SK-N-SH (cell line): Measurements from ENCODE around the gene PRKD2. TPM values are rescaled to one million over a fixed set of nuclear protein-coding genes. Genes with fewer than 3 reads are reported as not detected.

Experiments used
- CTCF ChIA-PET: fragments of 300-600, 350-600 bp; formaldehyde crosslinking; extraction: SDS; loops from one replicate; lab custom pipeline; 2021; lab: Yijun Ruan, JAX
- POLR2A ChIA-PET: fragments of 350-600 bp; sonication (Branson Sonifier 250); formaldehyde crosslinking; extraction: SDS; loops from one replicate; lab custom pipeline; 2020; ENCODE audit warnings: antibody characterized with exemption, inconsistent platforms; lab: Yijun Ruan, JAX
- DNase-seq: peaks from one replicate; pipeline ENCODE4 v3.0.0; 2012
- H2AFZ ChIP-seq: fragments of 200-600 bp; sonication (generic); 2 replicates; pipeline ENCODE4 v1.8.1; 2016; ENCODE audit warnings: antibody characterized with exemption, mild to moderate bottlenecking, low read depth
- H3F3A ChIP-seq: fragments of 200-600 bp; sonication (generic); replicated peaks from 2 replicates; pipeline ENCODE3; 2016; ENCODE audit warnings: antibody characterized with exemption, mild to moderate bottlenecking; ENCODE audit not compliant: insufficient read depth
- H3K27ac ChIP-seq, 2 experiments: fragments of 200-500 bp in 1 of 2; fragments of 200-600 bp in 1 of 2; sonication (Bioruptor generic) in 1 of 2; sonication (generic), shearing (Covaris generic) in 1 of 2; 2 replicates each; pipeline versions ENCODE4 v1.5.1 to v1.6.1; 2014 to 2016; ENCODE audit warnings: low read depth in 2 of 2, inconsistent platforms in 1 of 2, low read length in 1 of 2, mild to moderate bottlenecking in 1 of 2, mixed read lengths in 1 of 2
- H3K27me3 ChIP-seq: fragments of 200-600 bp; sonication (generic), shearing (Covaris generic); 2 replicates; pipeline ENCODE4 v1.6.1; 2016; ENCODE audit warnings: mixed run types; ENCODE audit not compliant: insufficient read depth
- H3K36me3 ChIP-seq, 2 experiments: fragments of 200-500 bp in 1 of 2; fragments of 200-600 bp in 1 of 2; sonication (Bioruptor generic) in 1 of 2; sonication (generic) in 1 of 2; replicated peaks in 1 of 2; 2 replicates each; pipeline versions ENCODE3 to v1.5.1; 2014 to 2016; ENCODE audit warnings: low read length in 1 of 2, mild to moderate bottlenecking in 1 of 2; ENCODE audit not compliant: insufficient read depth in 2 of 2, control insufficient read depth in 1 of 2
- H3K4me1 ChIP-seq, 2 experiments: fragments of 200-500 bp in 1 of 2; fragments of 200-600 bp in 1 of 2; sonication (Bioruptor generic) in 1 of 2; sonication (generic), shearing (Covaris generic) in 1 of 2; 2 replicates each; pipeline versions ENCODE4 v1.5.1 to v1.6.1; 2014 to 2016; ENCODE audit warnings: low read depth in 1 of 2, low read length in 1 of 2, mixed run types in 1 of 2; ENCODE audit not compliant: insufficient read depth in 2 of 2, control insufficient read depth in 1 of 2
- H3K4me2 ChIP-seq: fragments of 200-600 bp; sonication (generic), shearing (Covaris generic); 2 replicates; pipeline ENCODE4 v1.6.1; 2017; ENCODE audit warnings: mixed run types
- H3K4me3 ChIP-seq, 2 experiments: fragments of 200-500 bp in 1 of 2; fragments of 200-600 bp in 1 of 2; sonication (Bioruptor generic) in 1 of 2; sonication (generic), shearing (Covaris generic) in 1 of 2; 2 replicates each; pipeline versions ENCODE4 v1.5.1 to v1.8.1; 2014 to 2016; ENCODE audit warnings: low read depth in 2 of 2, inconsistent platforms in 1 of 2, low read length in 1 of 2, mild to moderate bottlenecking in 1 of 2, mixed read lengths in 1 of 2, moderate library complexity in 1 of 2
- H3K79me2 ChIP-seq: fragments of 200-600 bp; sonication (generic); 2 replicates; pipeline ENCODE4 v1.8.1; 2017; ENCODE audit warnings: mild to moderate bottlenecking; ENCODE audit not compliant: insufficient read depth
- H3K9ac ChIP-seq: fragments of 200-600 bp; sonication (generic); 2 replicates; pipeline ENCODE4 v1.6.1; 2017; ENCODE audit warnings: mixed run types
- H3K9me2 ChIP-seq: fragments of 200-600 bp; sonication (generic); 2 replicates; pipeline ENCODE4 v1.6.1; 2017; ENCODE audit warnings: mixed run types
- H3K9me3 ChIP-seq: fragments of 200-600 bp; sonication (generic); 2 replicates; pipeline ENCODE4 v1.6.1; 2017; ENCODE audit warnings: mixed run types, mild to moderate bottlenecking, moderate library complexity
- H4K20me1 ChIP-seq: fragments of 200-600 bp; sonication (generic); 2 replicates; pipeline ENCODE4 v1.6.1; 2017; ENCODE audit warnings: mild to moderate bottlenecking, mixed run types; ENCODE audit not compliant: insufficient read depth
- CHD2 ChIP-seq: fragments of 150-350 bp; IDR thresholded peaks from 2 replicates; pipeline ENCODE4 v1.6.1; 2018; ENCODE audit warnings: low read length; ENCODE audit not compliant: partially characterized antibody
- FOXJ3 ChIP-seq: sonication (generic); formaldehyde crosslinking; IDR thresholded peaks from 2 replicates; pipeline ENCODE4 v1.5.1; 2020; ENCODE audit warnings: mild to moderate bottlenecking, missing genetic modification reagents
- JUND ChIP-seq: IDR thresholded peaks from 2 replicates; pipeline ENCODE4 v1.4.0; 2012
- NFIC ChIP-seq: IDR thresholded peaks from 2 replicates; pipeline ENCODE4 v1.4.0; 2012; ENCODE audit warnings: borderline replicate concordance
- NRF1 ChIP-seq: IDR thresholded peaks from 2 replicates; pipeline ENCODE4 v1.6.1; 2012; ENCODE audit warnings: low read depth, mild to moderate bottlenecking, low read length
- POLR2AphosphoS5 ChIP-seq: IDR thresholded peaks from 2 replicates; pipeline ENCODE4 v1.6.1; 2012; ENCODE audit warnings: low read depth, low read length
- RAD21 ChIP-seq: IDR thresholded peaks from 2 replicates; pipeline ENCODE4 v1.6.1; 2012; ENCODE audit warnings: mild to moderate bottlenecking, low read length
- RCOR1 ChIP-seq: fragments of 150-350 bp; IDR thresholded peaks from 2 replicates; pipeline ENCODE4 v1.6.1; 2017; ENCODE audit warnings: antibody characterized with exemption, low read length
- RFX5 ChIP-seq: IDR thresholded peaks from 2 replicates; pipeline ENCODE4 v1.6.1; 2012; ENCODE audit warnings: mild to moderate bottlenecking, improper control_type of control experiment, low read length
- SIN3A ChIP-seq: IDR thresholded peaks from 2 replicates; pipeline ENCODE4 v1.6.1; 2012; ENCODE audit warnings: low read depth, mild to moderate bottlenecking, low read length, moderate library complexity, borderline replicate concordance
- TAF1 ChIP-seq: IDR thresholded peaks from 2 replicates; pipeline ENCODE4 v1.6.1; 2012; ENCODE audit warnings: low read depth, mild to moderate bottlenecking, low read length, moderate library complexity, borderline replicate concordance
- WGBS: methylation state at CpG from one replicate; pipeline ENCODE4 v1.1.6; 2017; ENCODE audit warnings: low lambda C conversion rate; 5-methylcytosine and 5-hydroxymethylcytosine counted together
- polyA plus RNA-seq, 3 experiments: library from polyadenylated mRNA; depleted of rRNA; stranded (reverse); fragments of >200 nt; gene quantifications; 2 replicates each; pipeline ENCODE4 v1.2.3, GENCODE V29; 2012
- TF ChIP-seq, protein P1 (sequence below): fragments of 200-600 bp; sonication (generic); IDR thresholded peaks from 2 replicates; pipeline ENCODE4 v1.6.1; 2017; ENCODE audit warnings: antibody characterized with exemption, mild to moderate bottlenecking, moderate library complexity
- TF ChIP-seq, protein P2 (sequence below): IDR thresholded peaks from 2 replicates; pipeline ENCODE4; 2012
- TF ChIP-seq, protein P3 (sequence below): IDR thresholded peaks from 2 replicates; pipeline ENCODE4 v1.4.0; 2012; ENCODE audit warnings: low read depth, borderline replicate concordance
- TF ChIP-seq, protein P4 (sequence below): fragments of 150-350 bp; IDR thresholded peaks from 2 replicates; pipeline ENCODE4 v1.6.1; 2017; ENCODE audit warnings: antibody characterized with exemption, low read length, low read depth, borderline replicate concordance
- TF ChIP-seq, protein P5 (sequence below): fragments of 150-350 bp; IDR thresholded peaks from 2 replicates; pipeline ENCODE4 v1.6.1; 2016; ENCODE audit warnings: mild to moderate bottlenecking, low read depth, low read length

PRKD2 gene
- polyA plus RNA-seq, 1 of the 3 experiments (the other 2 are of a cell fraction): 21.4 TPM

DNA sequence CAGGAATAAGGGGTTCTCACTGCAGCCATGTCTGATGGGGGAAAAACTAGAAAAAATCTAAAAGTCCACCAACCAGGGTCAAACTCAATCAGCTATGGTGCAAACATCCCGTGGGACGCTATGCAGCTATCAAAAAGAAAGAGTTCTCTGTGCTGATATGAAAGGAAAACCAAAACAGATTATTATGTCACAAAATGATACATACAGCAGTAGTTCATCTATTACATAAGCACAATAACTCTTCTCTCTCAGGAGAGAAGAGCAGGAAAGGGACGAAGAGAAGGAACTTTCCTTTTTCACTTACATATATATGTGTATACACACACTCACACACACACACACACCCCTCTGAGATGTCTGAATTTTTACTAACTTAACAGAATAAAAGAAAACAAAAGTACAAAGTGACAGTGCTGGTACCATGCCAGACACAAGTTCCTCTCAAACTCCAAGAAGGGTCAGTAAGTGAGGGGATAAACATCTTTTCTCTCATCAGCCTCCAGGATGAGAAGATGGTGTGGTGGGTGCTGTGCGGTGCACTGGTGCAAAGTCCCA is 26.1 kb upstream of the PRKD2 start:
- Histone ChIP-seq H3K4me2 (0 out of 2 replicates have a peak overlapping the region, but pooled peaks have one; percentile 37), H2AFZ (no peak overlapping the region), H3K27ac (no peak overlapping the region), H3K4me3 (no peak overlapping the region), H3K9me2 (no peaks in the 10 kb centered on the region), H3K27me3 (no peaks in the 10 kb centered on the region), H3K9me3 (no peaks in the 10 kb centered on the region), H3K9ac (no peak overlapping the region), H3K36me3 (peaks cover 0 to 19% of the 10 kb centered on the region in 2 experiments), H4K20me1 (peaks cover 76% of the 10 kb centered on the region), H3K4me1 (peaks cover 0 to 20% of the 10 kb centered on the region in 2 experiments; a peak in 1 of 4 replicates), H3F3A (peaks cover 6% of the 10 kb centered on the region), H3K79me2 (peaks cover 96% of the 10 kb centered on the region)
- ChIA-PET POLR2A (interaction anchor here (0.6 kb wide), 1 partner anchor 94 kb away, joined by 3 read pairs; no protein-coding TSS in a partner anchor), CTCF (interaction anchor here (0.9 to 5.8 kb wide), 6 partner anchors 14 to 98 kb away, joined by 3 to 48 read pairs (median 3); no protein-coding TSS in a partner anchor)
- DNase-seq: no peak
- TF ChIP-seq SIN3A (no peak), FOXJ3 (CRISPR knock-in tag) (no peak), CHD2 (no peak), RFX5 (no peak), NRF1 (no peak), RCOR1 (no peak), POLR2AphosphoS5 (no peak), TAF1 (no peak), NFIC (no peak), RAD21 (no peak), JUND (no peak)
- TF ChIP-seq, protein P1, sequence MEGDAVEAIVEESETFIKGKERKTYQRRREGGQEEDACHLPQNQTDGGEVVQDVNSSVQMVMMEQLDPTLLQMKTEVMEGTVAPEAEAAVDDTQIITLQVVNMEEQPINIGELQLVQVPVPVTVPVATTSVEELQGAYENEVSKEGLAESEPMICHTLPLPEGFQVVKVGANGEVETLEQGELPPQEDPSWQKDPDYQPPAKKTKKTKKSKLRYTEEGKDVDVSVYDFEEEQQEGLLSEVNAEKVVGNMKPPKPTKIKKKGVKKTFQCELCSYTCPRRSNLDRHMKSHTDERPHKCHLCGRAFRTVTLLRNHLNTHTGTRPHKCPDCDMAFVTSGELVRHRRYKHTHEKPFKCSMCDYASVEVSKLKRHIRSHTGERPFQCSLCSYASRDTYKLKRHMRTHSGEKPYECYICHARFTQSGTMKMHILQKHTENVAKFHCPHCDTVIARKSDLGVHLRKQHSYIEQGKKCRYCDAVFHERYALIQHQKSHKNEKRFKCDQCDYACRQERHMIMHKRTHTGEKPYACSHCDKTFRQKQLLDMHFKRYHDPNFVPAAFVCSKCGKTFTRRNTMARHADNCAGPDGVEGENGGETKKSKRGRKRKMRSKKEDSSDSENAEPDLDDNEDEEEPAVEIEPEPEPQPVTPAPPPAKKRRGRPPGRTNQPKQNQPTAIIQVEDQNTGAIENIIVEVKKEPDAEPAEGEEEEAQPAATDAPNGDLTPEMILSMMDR: no peak
- TF ChIP-seq, protein P2, sequence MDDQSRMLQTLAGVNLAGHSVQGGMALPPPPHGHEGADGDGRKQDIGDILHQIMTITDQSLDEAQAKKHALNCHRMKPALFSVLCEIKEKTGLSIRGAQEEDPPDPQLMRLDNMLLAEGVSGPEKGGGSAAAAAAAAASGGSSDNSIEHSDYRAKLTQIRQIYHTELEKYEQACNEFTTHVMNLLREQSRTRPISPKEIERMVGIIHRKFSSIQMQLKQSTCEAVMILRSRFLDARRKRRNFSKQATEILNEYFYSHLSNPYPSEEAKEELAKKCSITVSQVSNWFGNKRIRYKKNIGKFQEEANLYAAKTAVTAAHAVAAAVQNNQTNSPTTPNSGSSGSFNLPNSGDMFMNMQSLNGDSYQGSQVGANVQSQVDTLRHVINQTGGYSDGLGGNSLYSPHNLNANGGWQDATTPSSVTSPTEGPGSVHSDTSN: no peak
- TF ChIP-seq, protein P3, sequence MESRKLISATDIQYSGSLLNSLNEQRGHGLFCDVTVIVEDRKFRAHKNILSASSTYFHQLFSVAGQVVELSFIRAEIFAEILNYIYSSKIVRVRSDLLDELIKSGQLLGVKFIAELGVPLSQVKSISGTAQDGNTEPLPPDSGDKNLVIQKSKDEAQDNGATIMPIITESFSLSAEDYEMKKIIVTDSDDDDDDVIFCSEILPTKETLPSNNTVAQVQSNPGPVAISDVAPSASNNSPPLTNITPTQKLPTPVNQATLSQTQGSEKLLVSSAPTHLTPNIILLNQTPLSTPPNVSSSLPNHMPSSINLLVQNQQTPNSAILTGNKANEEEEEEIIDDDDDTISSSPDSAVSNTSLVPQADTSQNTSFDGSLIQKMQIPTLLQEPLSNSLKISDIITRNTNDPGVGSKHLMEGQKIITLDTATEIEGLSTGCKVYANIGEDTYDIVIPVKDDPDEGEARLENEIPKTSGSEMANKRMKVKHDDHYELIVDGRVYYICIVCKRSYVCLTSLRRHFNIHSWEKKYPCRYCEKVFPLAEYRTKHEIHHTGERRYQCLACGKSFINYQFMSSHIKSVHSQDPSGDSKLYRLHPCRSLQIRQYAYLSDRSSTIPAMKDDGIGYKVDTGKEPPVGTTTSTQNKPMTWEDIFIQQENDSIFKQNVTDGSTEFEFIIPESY: no peak
- TF ChIP-seq, protein P4, sequence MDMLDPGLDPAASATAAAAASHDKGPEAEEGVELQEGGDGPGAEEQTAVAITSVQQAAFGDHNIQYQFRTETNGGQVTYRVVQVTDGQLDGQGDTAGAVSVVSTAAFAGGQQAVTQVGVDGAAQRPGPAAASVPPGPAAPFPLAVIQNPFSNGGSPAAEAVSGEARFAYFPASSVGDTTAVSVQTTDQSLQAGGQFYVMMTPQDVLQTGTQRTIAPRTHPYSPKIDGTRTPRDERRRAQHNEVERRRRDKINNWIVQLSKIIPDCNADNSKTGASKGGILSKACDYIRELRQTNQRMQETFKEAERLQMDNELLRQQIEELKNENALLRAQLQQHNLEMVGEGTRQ: no peak
- TF ChIP-seq, protein P5, sequence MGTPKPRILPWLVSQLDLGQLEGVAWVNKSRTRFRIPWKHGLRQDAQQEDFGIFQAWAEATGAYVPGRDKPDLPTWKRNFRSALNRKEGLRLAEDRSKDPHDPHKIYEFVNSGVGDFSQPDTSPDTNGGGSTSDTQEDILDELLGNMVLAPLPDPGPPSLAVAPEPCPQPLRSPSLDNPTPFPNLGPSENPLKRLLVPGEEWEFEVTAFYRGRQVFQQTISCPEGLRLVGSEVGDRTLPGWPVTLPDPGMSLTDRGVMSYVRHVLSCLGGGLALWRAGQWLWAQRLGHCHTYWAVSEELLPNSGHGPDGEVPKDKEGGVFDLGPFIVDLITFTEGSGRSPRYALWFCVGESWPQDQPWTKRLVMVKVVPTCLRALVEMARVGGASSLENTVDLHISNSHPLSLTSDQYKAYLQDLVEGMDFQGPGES: no peak
- 93% methylated on average over 4 of the region's 4 CpGs for WGBS
